NCI-H1417 treated with DMSO at 0.1 percent for 48 hours (cell line): Measurements from ENCODE around the gene MXRA8.
"Not testable (repeated sequence)": the region's sequence is repeated elsewhere in the genome, so short reads cannot be mapped to it uniquely, and the experiment has no call there.

Experiments used
- DNase-seq: peaks from one replicate; lab custom pipeline; 2025; lab: John Stamatoyannopoulos, UW

MXRA8 gene

DNA sequence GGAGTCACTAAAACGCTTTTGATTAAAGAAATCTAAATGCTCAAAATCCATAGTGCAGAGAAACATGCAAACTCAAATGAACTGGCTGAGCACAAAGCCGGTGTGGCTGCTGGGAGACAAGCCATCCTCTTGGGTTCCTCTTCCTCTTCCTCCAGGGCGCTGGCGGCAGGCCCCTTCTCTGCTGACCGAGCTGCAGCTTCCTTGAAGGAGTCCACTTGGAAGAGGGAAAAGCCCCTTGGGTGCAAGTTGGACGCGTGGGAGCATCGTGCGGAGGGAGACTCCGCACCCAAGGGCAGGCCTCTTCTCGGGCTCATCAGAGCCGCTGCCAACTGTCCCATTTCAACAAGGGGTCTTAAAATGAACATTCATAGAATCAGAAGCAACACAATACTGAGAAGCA, 32.9 kb upstream of the MXRA8 start:
- DNase-seq = no peak

GRCh38 chr1:1390675-1391074, 32.3 kb upstream of the MXRA8 start:
- DNase-seq = no peak

GRCh38 chr1:1388078-1388472, 29.7 kb upstream of the MXRA8 start:
- no peak for DNase-seq

DNA sequence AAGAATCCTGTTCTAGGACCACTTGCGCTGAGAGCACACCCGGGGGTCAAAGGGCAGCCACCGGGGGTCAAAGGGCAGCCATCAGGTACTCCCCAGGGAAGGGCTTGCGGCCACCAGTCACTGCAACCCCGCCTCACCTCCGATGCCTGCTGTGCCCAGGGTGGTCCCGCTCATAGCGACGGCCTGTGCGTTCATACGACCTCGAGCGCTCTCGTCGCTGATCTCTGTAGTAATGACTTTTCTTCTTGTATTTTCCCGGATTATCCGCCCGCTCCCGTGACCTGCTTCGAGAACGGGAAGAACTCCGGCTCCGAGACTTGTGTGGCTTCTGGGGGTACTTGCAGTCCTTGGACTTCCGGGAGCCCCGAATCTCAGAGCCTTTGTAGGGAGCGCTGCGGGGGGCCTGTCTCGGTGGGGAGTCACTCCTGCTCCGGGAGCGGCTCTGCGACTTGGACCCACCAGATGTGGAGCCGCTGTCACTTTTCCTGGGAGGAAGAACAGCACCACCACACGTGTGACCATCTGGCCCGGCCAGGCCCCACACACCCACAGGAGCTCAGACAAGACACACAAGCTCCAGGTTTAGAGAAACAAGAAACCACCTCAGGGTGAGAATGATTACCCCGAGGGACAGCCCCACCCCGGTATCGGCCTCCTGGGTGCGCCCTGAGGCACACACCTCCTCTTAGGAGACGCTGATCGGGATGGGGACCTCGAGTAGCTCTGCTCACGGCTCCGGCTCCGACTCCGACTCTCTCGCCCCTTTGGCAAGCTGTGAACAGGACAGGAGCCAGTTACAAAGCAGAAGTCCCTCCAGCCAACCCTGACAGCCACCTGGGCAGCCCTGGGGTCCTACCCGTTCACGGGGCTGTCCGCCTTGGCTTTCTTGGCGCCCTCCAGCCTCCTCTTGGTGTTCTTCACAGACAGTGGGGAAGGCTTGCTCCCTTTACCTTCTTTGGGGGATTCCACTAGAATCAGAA, 29.0 kb upstream of the MXRA8 start:
- DNase-seq = no peak

- no peak for DNase-seq
Measured at GRCh38 chr1:1385931-1386330, 27.6 kb upstream of the MXRA8 start.

GRCh38 chr1:1385339-1385738, 27.0 kb upstream of the MXRA8 start:
- not testable (repeated sequence) for DNase-seq

GRCh38 chr1:1381294-1381693, 22.9 kb upstream of the MXRA8 start:
- DNase-seq = no peak

DNA sequence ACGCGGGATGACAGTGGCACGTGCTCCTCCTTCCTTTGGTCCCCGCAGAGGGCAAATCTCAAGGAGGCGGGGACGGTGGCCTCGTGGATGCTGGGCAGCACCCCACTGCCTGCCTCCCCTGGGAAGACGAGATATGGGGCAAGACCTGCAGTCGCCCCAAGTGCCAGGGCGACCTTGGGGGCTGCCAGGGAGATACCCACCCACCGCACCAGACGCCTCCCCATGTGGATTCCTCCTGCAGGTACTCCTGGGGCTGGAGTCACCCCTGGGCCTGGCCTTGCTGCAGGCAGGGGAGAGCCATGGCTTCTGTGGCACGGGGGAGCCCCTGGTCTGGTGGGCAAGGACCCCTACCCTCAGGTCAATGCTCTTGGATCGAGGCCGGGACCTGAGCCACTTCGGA, 22.5 kb upstream of the MXRA8 start:
- DNase-seq = no peak

DNA sequence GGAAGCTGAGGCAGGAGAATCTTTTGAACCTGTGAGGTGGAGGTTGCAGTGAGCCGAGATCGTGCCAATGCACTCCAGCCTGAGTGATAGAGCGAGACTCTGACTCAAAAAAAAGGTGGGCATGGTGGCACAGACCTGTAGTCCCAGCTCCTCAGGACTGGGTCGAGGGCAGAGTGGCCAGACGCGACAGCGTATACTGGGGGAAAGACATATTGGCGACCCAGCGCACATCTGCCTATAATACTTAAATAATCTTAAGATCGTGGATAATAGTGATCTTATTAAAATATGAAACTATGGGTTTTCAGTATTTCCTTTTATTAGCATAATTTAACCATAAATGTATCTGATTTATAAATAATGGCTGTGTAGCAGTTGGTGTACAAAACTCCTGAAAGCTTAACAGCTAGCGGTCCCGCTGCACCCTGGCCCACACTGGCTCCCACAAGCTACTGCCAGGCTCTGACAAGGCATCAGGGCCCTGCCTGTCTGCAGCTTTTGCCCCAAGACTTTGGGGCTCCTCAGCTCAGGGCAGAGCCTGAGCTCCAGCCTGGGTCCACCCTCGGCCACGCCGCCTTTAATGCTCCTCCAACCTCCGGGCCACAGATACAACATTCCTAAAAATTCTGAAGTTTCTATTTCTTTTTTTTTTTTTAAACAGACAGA, 19.3 kb upstream of the MXRA8 start:
- no peak for DNase-seq

- DNase-seq = no peak
Measured at GRCh38 chr1:1376551-1377226, 18.3 kb upstream of the MXRA8 start.

DNA sequence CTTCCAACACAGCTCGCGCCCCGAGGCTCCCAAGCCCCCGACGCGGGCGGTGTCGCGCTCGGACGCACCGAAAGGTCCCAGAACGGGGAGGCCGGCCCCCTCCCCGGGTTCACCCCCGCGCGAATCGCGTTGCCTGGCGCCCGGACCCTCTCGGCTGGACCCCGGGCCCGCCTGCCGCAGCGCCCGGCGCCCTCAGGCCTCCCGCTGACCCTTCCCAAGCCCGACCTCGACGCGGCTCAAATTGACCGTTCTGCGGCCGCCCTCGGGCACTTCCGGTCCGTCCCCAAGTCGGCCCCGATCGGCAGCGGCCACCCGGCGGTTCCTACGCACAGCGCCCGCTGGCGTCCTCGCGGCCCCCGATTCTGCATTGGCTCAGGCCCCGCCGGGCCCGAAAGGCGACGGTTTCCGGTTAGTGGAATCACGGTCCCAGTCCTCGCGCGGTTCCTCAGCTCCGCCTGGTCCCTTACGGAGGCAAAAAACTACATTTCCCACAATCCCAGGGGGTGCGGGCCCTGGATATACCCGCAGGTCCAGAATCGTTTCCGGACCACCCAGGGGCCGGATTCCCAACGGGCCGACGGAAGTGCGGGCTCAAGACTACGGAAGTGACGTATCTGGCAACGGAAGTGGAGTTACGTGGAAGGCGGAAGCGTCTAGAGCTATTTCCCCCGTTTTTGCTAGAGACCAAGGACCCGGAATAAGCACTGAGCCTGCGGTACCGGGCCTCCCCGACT, 16.7 kb upstream of the MXRA8 start, which contains the start of gene AURKAIP1:
Gene AURKAIP1, minus strand, starts transcription at position 279 of the 734 bp plus-strand sequence. CDS start 451 bp downstream, outside the sequence.
- DNase-seq = peak; percentile 93

- no peak for DNase-seq
Measured at GRCh38 chr1:1374589-1374928, 16.2 kb upstream of the MXRA8 start.

DNA sequence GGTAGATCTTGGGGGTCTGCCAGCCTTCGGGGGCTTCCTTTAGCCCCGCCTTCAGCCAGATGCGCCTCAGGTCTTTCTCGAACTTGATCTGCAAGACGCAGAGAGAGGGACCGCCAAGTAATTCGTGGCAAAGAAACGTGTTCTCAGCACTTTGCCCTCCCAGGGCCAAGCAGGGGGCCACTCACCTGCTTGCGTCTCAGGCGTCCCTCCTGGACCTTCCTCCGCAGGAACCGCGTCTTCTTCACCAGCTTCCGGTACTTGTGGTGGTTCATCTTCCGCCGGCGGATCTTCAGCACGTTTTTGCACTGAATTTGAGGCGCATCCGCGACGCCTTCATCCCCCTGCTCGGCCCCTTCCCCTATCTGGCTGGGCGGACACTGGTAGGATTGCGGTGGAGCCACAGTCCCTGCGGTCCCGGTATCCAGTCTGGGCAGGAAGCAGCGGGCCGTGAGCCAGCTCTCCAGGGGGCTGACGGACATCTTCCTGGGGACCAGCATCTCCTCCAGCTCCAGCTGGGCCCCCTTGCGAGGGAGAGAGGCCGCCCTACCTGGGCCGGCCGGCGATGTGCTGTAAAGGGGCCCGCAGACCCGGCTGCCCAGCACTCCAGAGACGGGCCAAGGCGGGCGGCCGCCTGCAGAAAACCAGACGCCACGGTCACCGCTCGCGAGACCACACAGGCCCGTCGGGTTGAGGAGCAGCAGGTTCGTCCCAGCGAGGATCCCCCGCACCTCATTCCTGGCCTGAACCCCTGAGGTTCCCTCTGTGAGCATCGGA, 15.6 kb upstream of the MXRA8 start:
- no peak for DNase-seq

GRCh38 chr1:1373051-1373814, 14.9 kb upstream of the MXRA8 start:
- DNase-seq = no peak

GRCh38 chr1:1371746-1372711, 13.7 kb upstream of the MXRA8 start:
- no peak for DNase-seq

GRCh38 chr1:1371364-1371745, 13.0 kb upstream of the MXRA8 start:
- DNase-seq = no peak

DNA sequence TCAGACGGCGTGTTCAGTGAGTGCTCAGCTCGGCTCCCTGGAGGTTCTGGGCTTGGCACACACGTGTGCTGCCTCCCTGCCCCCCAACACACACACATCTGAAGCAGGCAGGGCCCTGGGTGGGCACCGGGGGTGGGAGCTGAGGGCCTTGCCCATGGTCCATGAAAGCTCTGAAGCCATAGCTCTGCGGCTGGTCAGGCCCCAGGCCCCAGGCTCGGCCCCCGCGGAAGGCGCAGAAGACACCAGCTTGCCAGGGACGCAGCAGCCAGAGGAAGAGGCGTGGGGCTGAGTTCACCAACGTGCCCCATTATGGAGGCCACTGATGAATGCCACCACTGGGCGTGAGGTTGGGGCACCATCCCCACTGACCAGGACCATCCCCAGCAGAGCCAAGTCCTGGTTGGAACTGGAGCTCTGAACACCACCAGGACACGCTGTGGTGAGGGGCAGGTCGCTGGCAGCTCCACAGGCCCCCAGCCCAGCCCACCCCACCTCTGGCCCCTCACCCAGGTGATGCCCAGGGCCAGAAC, 12.5 kb upstream of the MXRA8 start:
- no peak for DNase-seq

DNA sequence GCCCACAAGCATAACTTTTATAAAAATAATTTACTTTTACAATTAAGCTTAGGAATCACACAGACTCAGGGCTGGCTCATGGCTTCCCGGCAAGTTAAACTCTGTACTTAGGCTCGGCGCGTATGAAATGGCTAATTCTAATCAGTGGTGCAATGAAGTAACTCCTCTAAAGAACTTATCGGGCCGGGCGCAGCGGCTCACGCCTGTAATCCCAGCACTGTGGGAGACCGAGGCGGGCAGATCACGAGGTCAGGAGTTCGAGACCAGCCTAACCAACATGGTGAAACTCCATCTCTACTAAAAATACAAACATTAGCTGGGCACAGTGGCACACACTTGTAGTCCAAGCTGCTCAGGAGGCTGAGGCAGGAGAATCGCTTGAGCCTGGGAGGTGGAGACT, 11.7 kb upstream of the MXRA8 start:
- not testable (repeated sequence) for DNase-seq

- DNase-seq = no peak
Measured at GRCh38 chr1:1367315-1367714, 9.0 kb upstream of the MXRA8 start.
